CD1c-positive myeloid dendritic cell (primary cell): ENCODE measurements around the gene HFE.
"Not testable (repeated sequence)": the region's sequence is repeated elsewhere in the genome, so short reads cannot be mapped to it uniquely, and the experiment has no call there.

Experiments
- DNase-seq: peaks from one replicate; pipeline ENCODE4 v3.0.0-alpha.2; 2016; ENCODE audit errors: extremely low spot score

Gene HFE

GRCh38 chr6:26087284-26088115 lies at the start of gene HFE:
Gene HFE, plus strand, starts transcription at chr6:26087429. Its CDS starts 12 bp downstream, at chr6:26087441.
- DNase-seq: peak; percentile 85

GRCh38 chr6:26041946-26042345 lies 45.3 kb upstream of the HFE start:
- no peak for DNase-seq

GRCh38 chr6:26043384-26044139 lies 43.7 kb upstream of the HFE start:
- peak; percentile 98 for DNase-seq

- peak; percentile 18 for DNase-seq
Observed at GRCh38 chr6:26044140-26045064, 42.8 kb upstream of the HFE start.

- peak; percentile 94 for DNase-seq
Observed at GRCh38 chr6:26045065-26045927, 41.9 kb upstream of the HFE start.

- DNase-seq: no peak
Observed at GRCh38 chr6:26045928-26046368, 41.3 kb upstream of the HFE start.

- DNase-seq: not testable (repeated sequence)
Observed at GRCh38 chr6:26047329-26047728, 39.9 kb upstream of the HFE start.

GRCh38 chr6:26048590-26048989 lies 38.6 kb upstream of the HFE start:
- DNase-seq: no peak

- no peak for DNase-seq
Observed at GRCh38 chr6:26051665-26052310, 35.4 kb upstream of the HFE start.

- DNase-seq: not testable (repeated sequence)
Observed at GRCh38 chr6:26052762-26053250, 34.4 kb upstream of the HFE start.

GRCh38 chr6:26053992-26054780 lies 33.0 kb upstream of the HFE start:
- no peak for DNase-seq

GRCh38 chr6:26054781-26055718 lies 32.2 kb upstream of the HFE start:
- DNase-seq: peak; percentile 93

GRCh38 chr6:26055719-26056582 lies 31.3 kb upstream of the HFE start:
- peak; percentile 87 for DNase-seq

GRCh38 chr6:26056583-26057350 lies 30.5 kb upstream of the HFE start:
- peak; percentile 45 for DNase-seq

- DNase-seq: no peak
Observed at GRCh38 chr6:26057899-26058298, 29.3 kb upstream of the HFE start.

- not testable (repeated sequence) for DNase-seq
Observed at GRCh38 chr6:26058477-26059033, 28.7 kb upstream of the HFE start.
